ENCODE data around the gene KRT10.

DNA sequence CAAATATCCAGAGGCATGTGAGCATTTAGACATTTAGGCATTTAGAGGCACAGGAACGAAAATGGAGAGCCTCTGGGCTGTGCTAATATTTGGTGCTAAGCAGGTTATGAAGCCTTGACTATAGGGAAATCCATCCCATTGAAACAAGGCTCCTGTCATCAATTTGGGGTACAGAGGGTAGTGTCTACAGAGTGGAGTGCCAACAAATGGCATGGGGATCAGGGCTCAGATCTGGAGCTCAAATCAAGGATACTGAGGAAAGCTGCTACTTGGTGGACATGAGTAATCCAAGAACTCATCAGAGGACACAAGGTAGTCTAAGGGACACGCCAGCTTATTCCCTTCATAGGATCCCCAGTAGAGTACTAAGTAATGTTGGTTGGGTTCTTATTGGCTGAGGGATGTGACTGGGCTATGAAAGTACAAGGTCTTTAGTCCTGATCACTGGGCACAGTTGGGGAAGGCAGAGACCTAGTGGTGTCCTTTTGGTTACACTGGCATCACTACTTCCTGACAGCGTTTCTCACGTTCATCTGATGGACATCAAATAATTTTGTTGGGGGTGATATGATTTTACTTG lies 5.2 kb downstream of the KRT10 start:
- TF ChIP-seq, protein P1, sequence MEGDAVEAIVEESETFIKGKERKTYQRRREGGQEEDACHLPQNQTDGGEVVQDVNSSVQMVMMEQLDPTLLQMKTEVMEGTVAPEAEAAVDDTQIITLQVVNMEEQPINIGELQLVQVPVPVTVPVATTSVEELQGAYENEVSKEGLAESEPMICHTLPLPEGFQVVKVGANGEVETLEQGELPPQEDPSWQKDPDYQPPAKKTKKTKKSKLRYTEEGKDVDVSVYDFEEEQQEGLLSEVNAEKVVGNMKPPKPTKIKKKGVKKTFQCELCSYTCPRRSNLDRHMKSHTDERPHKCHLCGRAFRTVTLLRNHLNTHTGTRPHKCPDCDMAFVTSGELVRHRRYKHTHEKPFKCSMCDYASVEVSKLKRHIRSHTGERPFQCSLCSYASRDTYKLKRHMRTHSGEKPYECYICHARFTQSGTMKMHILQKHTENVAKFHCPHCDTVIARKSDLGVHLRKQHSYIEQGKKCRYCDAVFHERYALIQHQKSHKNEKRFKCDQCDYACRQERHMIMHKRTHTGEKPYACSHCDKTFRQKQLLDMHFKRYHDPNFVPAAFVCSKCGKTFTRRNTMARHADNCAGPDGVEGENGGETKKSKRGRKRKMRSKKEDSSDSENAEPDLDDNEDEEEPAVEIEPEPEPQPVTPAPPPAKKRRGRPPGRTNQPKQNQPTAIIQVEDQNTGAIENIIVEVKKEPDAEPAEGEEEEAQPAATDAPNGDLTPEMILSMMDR (IDR thresholded peaks at IDR 0.05) = no peak
- TF ChIP-seq POLR2A (IDR thresholded peaks at IDR 0.05) (no peak), POLR2AphosphoS5 (IDR thresholded peaks at IDR 0.05) (no peak)
